WTC11 (cell line): ENCODE measurements around the gene ZNF451. TPM values are rescaled to one million over a fixed set of nuclear protein-coding genes. Genes with fewer than 3 reads are reported as not detected.

ENCODE experiments used
- ATAC-seq: fragments of 200-7000 bp; cut with Tn5 transposase; 2 replicates; pipeline ENCODE4 v1.10.0; 2021; ENCODE audit warnings: mild to moderate bottlenecking, moderate library complexity
- CTCF ChIA-PET: fragments of 300-600 bp; sonication (Branson Sonifier 250); formaldehyde crosslinking; loops from one replicate; lab custom pipeline; 2021; ENCODE audit warnings: antibody characterized with exemption; lab: Charles Lee
- POLR2A ChIA-PET: fragments of 350-600 bp; sonication (Branson Sonifier 250); formaldehyde crosslinking; loops from one replicate; lab custom pipeline; 2021; ENCODE audit warnings: antibody characterized with exemption; lab: Charles Lee
- DNase-seq: peaks from one replicate; pipeline ENCODE4 v3.0.0; 2021; ENCODE audit warnings: low spot score
- H3K27ac Mint-ChIP-seq: 2 replicates; pipeline ENCODE4 v1.8.0; 2021; ENCODE audit warnings: mixed read lengths
- H3K27me3 Mint-ChIP-seq: 2 replicates; pipeline ENCODE4 v1.8.0; 2021; ENCODE audit warnings: low read depth, mild to moderate bottlenecking, moderate library complexity, mixed read lengths
- H3K36me3 Mint-ChIP-seq: 2 replicates; pipeline ENCODE4 v1.8.0; 2021; ENCODE audit warnings: mixed read lengths
- H3K4me1 Mint-ChIP-seq: 2 replicates; pipeline ENCODE4 v1.8.0; 2022; ENCODE audit warnings: mixed read lengths
- H3K4me3 Mint-ChIP-seq: 2 replicates; pipeline ENCODE4 v1.8.0; 2021; ENCODE audit warnings: mild to moderate bottlenecking, moderate library complexity, mixed read lengths
- H3K9me3 Mint-ChIP-seq: 2 replicates; pipeline ENCODE4 v1.8.0; 2021; ENCODE audit warnings: mixed read lengths
- ATF1 ChIP-seq: sonication (generic); formaldehyde crosslinking; IDR thresholded peaks from 2 replicates; pipeline ENCODE4 v1.8.1; 2023; ENCODE audit warnings: mild to moderate bottlenecking, moderate library complexity, missing genetic modification reagents
- ATF2 ChIP-seq: sonication (generic); formaldehyde crosslinking; IDR thresholded peaks from 2 replicates; pipeline ENCODE4 v1.8.1; 2022; ENCODE audit warnings: low read depth, missing genetic modification reagents, borderline replicate concordance
- ATF3 ChIP-seq: sonication (generic); formaldehyde crosslinking; conservative IDR thresholded peaks from 2 replicates; pipeline ENCODE4 v1.8.1; 2022; ENCODE audit warnings: mild to moderate bottlenecking, missing genetic modification reagents
- CREB1 ChIP-seq: sonication (generic); formaldehyde crosslinking; IDR thresholded peaks from 2 replicates; pipeline ENCODE4 v1.8.0; 2023; ENCODE audit warnings: mild to moderate bottlenecking, missing genetic modification reagents
- E2F1 ChIP-seq: sonication (generic); formaldehyde crosslinking; IDR thresholded peaks from 2 replicates; pipeline ENCODE4 v1.8.0; 2022; ENCODE audit warnings: mild to moderate bottlenecking, missing genetic modification reagents
- E2F5 ChIP-seq: sonication (generic); formaldehyde crosslinking; IDR thresholded peaks from 2 replicates; pipeline ENCODE4 v1.8.1; 2022; ENCODE audit warnings: mild to moderate bottlenecking, moderate library complexity, missing genetic modification reagents
- ETV6 ChIP-seq: sonication (generic); formaldehyde crosslinking; IDR thresholded peaks from 2 replicates; pipeline ENCODE4 v1.8.1; 2022; ENCODE audit warnings: mild to moderate bottlenecking, missing genetic modification reagents
- FOXK1 ChIP-seq: sonication (generic); formaldehyde crosslinking; IDR thresholded peaks from 2 replicates; pipeline ENCODE4 v1.8.0; 2022; ENCODE audit warnings: mild to moderate bottlenecking, moderate library complexity, missing genetic modification reagents
- FOXP1 ChIP-seq: sonication (generic); formaldehyde crosslinking; IDR thresholded peaks from 2 replicates; pipeline ENCODE4 v1.8.0; 2022; ENCODE audit warnings: missing genetic modification reagents, mild to moderate bottlenecking, moderate library complexity, borderline replicate concordance
- GABPB1 ChIP-seq: sonication (generic); formaldehyde crosslinking; IDR thresholded peaks from 2 replicates; pipeline ENCODE4 v1.8.1; 2023; ENCODE audit warnings: mild to moderate bottlenecking, missing genetic modification reagents
- GRHL2 ChIP-seq: fragments of 250-450 bp; sonication (Bioruptor Pico); IDR thresholded peaks from 2 replicates; pipeline ENCODE4 v1.8.0; 2022; ENCODE audit warnings: mild to moderate bottlenecking, moderate library complexity; ENCODE audit not compliant: insufficient replicate concordance, severe bottlenecking
- HMGA2 ChIP-seq: fragments of 250-450 bp; sonication (Bioruptor Pico); IDR thresholded peaks from 2 replicates; pipeline ENCODE4 v1.4.0; 2021; ENCODE audit warnings: mild to moderate bottlenecking, moderate library complexity
- IRF2 ChIP-seq: sonication (generic); formaldehyde crosslinking; IDR thresholded peaks from 2 replicates; pipeline ENCODE4 v1.8.0; 2022; ENCODE audit warnings: low read depth, missing genetic modification reagents, borderline replicate concordance
- KAT7 ChIP-seq: sonication (generic); formaldehyde crosslinking; IDR thresholded peaks from 2 replicates; pipeline ENCODE4 v1.8.1; 2023; ENCODE audit warnings: missing genetic modification reagents, mild to moderate bottlenecking, borderline replicate concordance
- MLX ChIP-seq: sonication (generic); formaldehyde crosslinking; IDR thresholded peaks from 2 replicates; pipeline ENCODE4 v1.8.1; 2023; ENCODE audit warnings: mild to moderate bottlenecking, missing genetic modification reagents, moderate library complexity
- MYBL2 ChIP-seq: sonication (generic); formaldehyde crosslinking; IDR thresholded peaks from 2 replicates; pipeline ENCODE4 v1.8.1; 2023; ENCODE audit warnings: mild to moderate bottlenecking, moderate library complexity, missing genetic modification reagents
- NFYB ChIP-seq: sonication (generic); formaldehyde crosslinking; conservative IDR thresholded peaks from 2 replicates; pipeline ENCODE4 v1.8.0; 2022; ENCODE audit warnings: low read depth, missing genetic modification reagents
- NR3C1 ChIP-seq: sonication (generic); formaldehyde crosslinking; conservative IDR thresholded peaks from 2 replicates; pipeline ENCODE4 v1.8.1; 2023; ENCODE audit warnings: low read depth, mild to moderate bottlenecking, missing genetic modification reagents
- PRRX2 ChIP-seq: fragments of 250-450 bp; sonication (Bioruptor Pico); IDR thresholded peaks from 2 replicates; pipeline ENCODE4 v1.8.0; 2021; ENCODE audit warnings: mild to moderate bottlenecking
- SMAD3 ChIP-seq: sonication (generic); formaldehyde crosslinking; IDR thresholded peaks from 2 replicates; pipeline ENCODE4 v1.8.0; 2022; ENCODE audit warnings: missing genetic modification reagents, mild to moderate bottlenecking, borderline replicate concordance
- ZNF121 ChIP-seq: sonication (generic); formaldehyde crosslinking; IDR thresholded peaks from 2 replicates; pipeline ENCODE4 v1.8.0; 2023; ENCODE audit warnings: missing genetic modification reagents
- ZNF219 ChIP-seq: sonication (generic); formaldehyde crosslinking; IDR thresholded peaks from 2 replicates; pipeline ENCODE4 v1.8.0; 2023; ENCODE audit warnings: missing genetic modification reagents, mild to moderate bottlenecking, borderline replicate concordance
- ZNF317 ChIP-seq: sonication (generic); formaldehyde crosslinking; IDR thresholded peaks from 2 replicates; pipeline ENCODE4 v1.8.1; 2023; ENCODE audit warnings: low read depth, mild to moderate bottlenecking, moderate library complexity, missing genetic modification reagents, borderline replicate concordance
- ZNF396 ChIP-seq: fragments of 250-450 bp; sonication (Bioruptor Pico); IDR thresholded peaks from 2 replicates; pipeline ENCODE4 v1.8.0; 2021; ENCODE audit warnings: mild to moderate bottlenecking, moderate library complexity, borderline replicate concordance
- ZNF416 ChIP-seq: fragments of 250-450 bp; sonication (Bioruptor Pico); IDR thresholded peaks from 2 replicates; pipeline ENCODE4 v1.9.0; 2021; ENCODE audit warnings: mild to moderate bottlenecking, inconsistent platforms
- ZNF423 ChIP-seq: fragments of 250-450 bp; sonication (Bioruptor Pico); IDR thresholded peaks from 2 replicates; pipeline ENCODE4 v2.1.2; 2022; ENCODE audit warnings: mild to moderate bottlenecking, moderate library complexity
- total RNA-seq: library from RNA; stranded (reverse); gene quantifications from 3 replicates; pipeline ENCODE4 v1.2.3, GENCODE V29; 2021
- TF ChIP-seq, protein P1 (sequence below): sonication (generic); formaldehyde crosslinking; IDR thresholded peaks from 2 replicates; pipeline ENCODE4 v1.8.0; 2022; ENCODE audit warnings: mild to moderate bottlenecking, missing genetic modification reagents
- TF ChIP-seq, protein P2 (sequence below): fragments of 250-450 bp; sonication (Bioruptor Pico); IDR thresholded peaks from 2 replicates; pipeline ENCODE4 v1.9.0; 2021; ENCODE audit warnings: moderate library complexity, mild to moderate bottlenecking, inconsistent platforms, borderline replicate concordance

The ZNF451 gene
- total RNA-seq, 1 experiment from 2014 or later: 55.4 TPM

GRCh38 chr6:57165080-57165479 lies 75.1 kb downstream of the ZNF451 start:
- H3K27me3 Mint-ChIP-seq: no peaks in the 10 kb centered on the region
- no peak for DNase-seq
- peaks cover 4% of the 10 kb centered on the region; the same call in 1 of the 2 replicates for H3K4me1 Mint-ChIP-seq
- no peak overlapping the region for H3K4me3 Mint-ChIP-seq
- H3K36me3 Mint-ChIP-seq: peaks cover 21% of the 10 kb centered on the region; the same call in 1 of the 2 replicates
- POLR2A ChIA-PET: no interaction called here
- CTCF ChIA-PET: no interaction called here
- TF ChIP-seq ZNF416 (CRISPR knock-in tag) (no peak), CREB1 (CRISPR knock-in tag) (no peak), FOXP1 (no peak), ZNF396 (CRISPR knock-in tag) (no peak), ZNF317 (no peak), KAT7 (CRISPR knock-in tag) (no peak), IRF2 (CRISPR knock-in tag) (no peak), NR3C1 (CRISPR knock-in tag) (no peak), FOXK1 (no peak), NFYB (CRISPR knock-in tag) (no peak), MLX (CRISPR knock-in tag) (no peak), ZNF121 (no peak), GRHL2 (CRISPR knock-in tag) (no peak), ZNF423 (CRISPR knock-in tag) (no peak)
- TF ChIP-seq, protein P1, sequence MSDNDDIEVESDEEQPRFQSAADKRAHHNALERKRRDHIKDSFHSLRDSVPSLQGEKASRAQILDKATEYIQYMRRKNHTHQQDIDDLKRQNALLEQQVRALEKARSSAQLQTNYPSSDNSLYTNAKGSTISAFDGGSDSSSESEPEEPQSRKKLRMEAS: no peak
- TF ChIP-seq, protein P2, sequence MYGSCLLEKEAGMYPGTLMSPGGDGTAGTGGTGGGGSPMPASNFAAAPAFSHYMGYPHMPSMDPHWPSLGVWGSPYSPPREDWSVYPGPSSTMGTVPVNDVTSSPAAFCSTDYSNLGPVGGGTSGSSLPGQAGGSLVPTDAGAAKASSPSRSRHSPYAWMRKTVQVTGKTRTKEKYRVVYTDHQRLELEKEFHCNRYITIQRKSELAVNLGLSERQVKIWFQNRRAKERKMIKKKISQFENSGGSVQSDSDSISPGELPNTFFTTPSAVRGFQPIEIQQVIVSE (CRISPR knock-in tag): no peak
- TF ChIP-seq, all 79 proteins: peak for 0
- Mint-ChIP-seq H3K27ac (no peak overlapping the region), H3K9me3 (no peaks in the 10 kb centered on the region)
- no peak for ATAC-seq

- no peaks in the 10 kb centered on the region for H3K9me3 Mint-ChIP-seq
- H3K36me3 Mint-ChIP-seq: 0 out of 2 replicates have a peak, but pooled peaks cover 3% of the 10 kb centered on the region
- CTCF ChIA-PET: interaction anchor here (0.8 to 2.5 kb wide), 5 partner anchors 144 to 313 kb away, joined by 3 to 10 read pairs (median 8); partner anchors contain the start of genes BEND6 and PRIM2
- TF ChIP-seq E2F5 (CRISPR knock-in tag) (peak; percentile 90), PRRX2 (CRISPR knock-in tag) (0 out of 2 replicates have a peak, but pooled peaks have one; percentile 19), ZNF219 (CRISPR knock-in tag) (peak; percentile 10; the same call in 1 of the 2 replicates), GRHL2 (CRISPR knock-in tag) (no peak), SMAD3 (peak; percentile 34; the same call in 1 of the 2 replicates), ATF3 (0 out of 2 replicates have a peak, but pooled peaks have one; percentile 51), MYBL2 (CRISPR knock-in tag) (peak; percentile 73; the same call in 1 of the 2 replicates), ATF2 (CRISPR knock-in tag) (no peak), ETV6 (0 out of 2 replicates have a peak, but pooled peaks have one; percentile 62), HMGA2 (CRISPR knock-in tag) (no peak), E2F1 (CRISPR knock-in tag) (0 out of 2 replicates have a peak, but pooled peaks have one; percentile 6), ATF1 (no peak), KAT7 (CRISPR knock-in tag) (peak; percentile 85), GABPB1 (CRISPR knock-in tag) (peak; percentile 7; the same call in 1 of the 2 replicates)
- TF ChIP-seq, protein P1: peak; percentile 75; the same call in 1 of the 2 replicates
Measured at GRCh38 chr6:57172136-57173055, 82.4 kb downstream of the ZNF451 start, which contains the start of gene BAG2. Gene BAG2, plus strand, starts transcription at chr6:57172326. Its CDS starts 372 bp downstream, at chr6:57172698.

More at GRCh38 chr6:57172136-57173055, 82.4 kb downstream of the ZNF451 start, which contains the start of gene BAG2:
- H3K4me1 Mint-ChIP-seq: peaks cover 42% of the 10 kb centered on the region
- H3K27ac Mint-ChIP-seq: peak within 1 kb of the TSS; percentile 87
- peak; percentile 84 for ATAC-seq
- peaks cover 5% of the 10 kb centered on the region; the same call in 1 of the 2 replicates for H3K27me3 Mint-ChIP-seq
- peak; percentile 88 for DNase-seq
- peak within 1 kb of the TSS; percentile 87 for H3K4me3 Mint-ChIP-seq
- POLR2A ChIA-PET: interaction anchor here (0.6 to 2.8 kb wide), 4 partner anchors 49 to 149 kb away, joined by 3 to 22 read pairs (median 3); partner anchors contain the start of genes PRIM2 and RAB23
